Uterus (tissue), 2 donors: Measurements from ENCODE around the gene SHISA6.

Experiments used
- POLR2A ChIP-seq, 2 donors: fragments of 450-650 bp; IDR thresholded peaks; one replicate each; pipeline ENCODE4 v1.6.1; 2016; ENCODE audit warnings: antibody characterized with exemption in 2 of 2, mild to moderate bottlenecking in 1 of 2, moderate library complexity in 1 of 2
- TF ChIP-seq, protein P1 (sequence below), 4 experiments: fragments of 200-600 bp in 2 of 4; fragments of 450-650 bp in 2 of 4; sonication (generic) in 2 of 4; IDR thresholded peaks; one replicate each; pipeline ENCODE4 v1.5.1; 2016 to 2019; ENCODE audit warnings: antibody characterized with exemption in 4 of 4, mild to moderate bottlenecking in 2 of 4, moderate library complexity in 1 of 4

DNA sequence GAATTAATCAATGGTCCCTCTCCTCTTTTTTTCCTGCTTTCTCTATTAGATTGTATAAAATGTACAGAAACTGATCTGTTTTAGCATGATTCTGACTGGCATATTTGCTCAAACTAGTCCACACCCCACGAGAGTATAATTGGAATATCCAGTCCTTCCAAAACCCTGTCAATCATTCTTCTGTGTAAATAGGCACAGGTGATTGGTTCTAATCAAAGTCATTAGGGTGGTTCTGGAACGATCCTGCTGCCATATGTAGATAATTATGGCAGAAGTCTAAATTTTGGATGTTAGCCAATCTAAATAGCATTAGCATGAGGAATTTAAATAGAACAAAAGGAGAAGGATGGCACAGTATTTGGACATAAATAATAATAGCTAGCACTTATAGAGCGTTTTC is 165.7 kb downstream of the SHISA6 start:
- TF ChIP-seq, protein P1, sequence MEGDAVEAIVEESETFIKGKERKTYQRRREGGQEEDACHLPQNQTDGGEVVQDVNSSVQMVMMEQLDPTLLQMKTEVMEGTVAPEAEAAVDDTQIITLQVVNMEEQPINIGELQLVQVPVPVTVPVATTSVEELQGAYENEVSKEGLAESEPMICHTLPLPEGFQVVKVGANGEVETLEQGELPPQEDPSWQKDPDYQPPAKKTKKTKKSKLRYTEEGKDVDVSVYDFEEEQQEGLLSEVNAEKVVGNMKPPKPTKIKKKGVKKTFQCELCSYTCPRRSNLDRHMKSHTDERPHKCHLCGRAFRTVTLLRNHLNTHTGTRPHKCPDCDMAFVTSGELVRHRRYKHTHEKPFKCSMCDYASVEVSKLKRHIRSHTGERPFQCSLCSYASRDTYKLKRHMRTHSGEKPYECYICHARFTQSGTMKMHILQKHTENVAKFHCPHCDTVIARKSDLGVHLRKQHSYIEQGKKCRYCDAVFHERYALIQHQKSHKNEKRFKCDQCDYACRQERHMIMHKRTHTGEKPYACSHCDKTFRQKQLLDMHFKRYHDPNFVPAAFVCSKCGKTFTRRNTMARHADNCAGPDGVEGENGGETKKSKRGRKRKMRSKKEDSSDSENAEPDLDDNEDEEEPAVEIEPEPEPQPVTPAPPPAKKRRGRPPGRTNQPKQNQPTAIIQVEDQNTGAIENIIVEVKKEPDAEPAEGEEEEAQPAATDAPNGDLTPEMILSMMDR (IDR thresholded peaks at IDR 0.05) = no peak
- no peak for TF ChIP-seq POLR2A (IDR thresholded peaks at IDR 0.05)
